Heart right ventricle (tissue), 16 donors: ENCODE measurements around the gene ASCC1. TPM values are rescaled to one million over a fixed set of nuclear protein-coding genes. Genes with fewer than 3 reads are reported as not detected.

Experiments used
- ATAC-seq, 8 donors: fragments of 200-7000 bp; cut with Tn5 transposase; one replicate each; pipeline ENCODE4 v1.9.1; 2020; ENCODE audit warnings: mild to moderate bottlenecking in 8 of 8, moderate library complexity in 8 of 8, moderate number of reproducible peaks in 1 of 8
- DNase-seq, 2 donors: peaks; one replicate each; pipeline ENCODE4 v3.0.0-alpha.2; 2020
- H3K27ac ChIP-seq, 10 donors: fragments of 200-600 bp; sonication (generic) in 2 of 10; one replicate each; pipeline versions ENCODE4 v1.5.0 to v1.8.0; 2020 to 2022; ENCODE audit warnings: mild to moderate bottlenecking in 3 of 10
- H3K27me3 ChIP-seq, 7 donors: fragments of 200-600 bp; one replicate each; pipeline ENCODE4 v1.8.0; 2021 to 2022; ENCODE audit warnings: mild to moderate bottlenecking in 2 of 7
- H3K36me3 ChIP-seq, 9 donors: fragments of 200-600 bp; sonication (generic) in 1 of 9; one replicate each; pipeline versions ENCODE4 v1.5.0 to v1.8.0; 2020 to 2022; ENCODE audit warnings: mild to moderate bottlenecking in 2 of 9
- H3K4me1 ChIP-seq, 9 donors: fragments of 200-600 bp; sonication (generic) in 1 of 9; one replicate each; pipeline versions ENCODE4 v1.5.0 to v1.8.0; 2020 to 2022; ENCODE audit warnings: mild to moderate bottlenecking in 4 of 9
- H3K4me3 ChIP-seq, 10 donors: fragments of 200-600 bp; sonication (generic) in 2 of 10; one replicate each; pipeline versions ENCODE4 v1.5.0 to v1.8.0; 2020 to 2022; ENCODE audit warnings: mild to moderate bottlenecking in 7 of 10, moderate library complexity in 2 of 10
- H3K9me3 ChIP-seq, 11 donors: fragments of 200-600 bp in 10 of 11; sonication (generic) in 2 of 11; one replicate each; pipeline versions ENCODE4 v1.5.0 to v1.8.0; 2013 to 2022; ENCODE audit warnings: mild to moderate bottlenecking in 2 of 11, control low read depth in 1 of 11, moderate library complexity in 1 of 11
- WGBS, 2 donors: extraction: QIAGEN DNeasy Blood & Tissue Kit; methylation state at CpG; one replicate each; pipeline ENCODE4 v1.1.7; 2013; ENCODE audit warnings: inconsistent platforms in 1 of 2; 5-methylcytosine and 5-hydroxymethylcytosine counted together
- intact Hi-C, 10 donors: fragments of 100-400 bp; cut with DNase I; formaldehyde crosslinking; loops; one replicate each; pipeline versions ENCODE4 v1.11.1 to v1.14.2; 2022
- polyA plus RNA-seq, 2 donors: library from polyadenylated mRNA; stranded (reverse); fragments of 200-250 nt; gene quantifications; one replicate each; pipeline ENCODE4 v1.2.3, GENCODE V29; 2013
- total RNA-seq, 10 donors: library from RNA; stranded (reverse); fragmentation: NEBNext Ultra II Directional in 3 of 10; extraction: Animal tissue kit (Norgen Biotek cat#: 25700) in 3 of 10; gene quantifications; one replicate each; pipeline versions ENCODE4 v1.2.1 to v1.2.4, GENCODE V29; 2021 to 2023
- TF ChIP-seq, protein P1 (sequence below), 9 donors: fragments of 200-600 bp; sonication (generic) in 2 of 9; IDR thresholded peaks; one replicate each; pipeline versions ENCODE4 v1.5.0 to v1.8.0; 2021 to 2022; ENCODE audit warnings: antibody characterized with exemption in 9 of 9, mild to moderate bottlenecking in 5 of 9, moderate library complexity in 1 of 9
- donor health status: Arrhythmogenic right ventricular cardiomyopathy.
- donor health status: ischemic (EF 13 %, LVEDD 7.1; RV severe dilation, severe dysfunction).
- donor health status: healthy with polysubstance abuse.
- donor health status: DM: no; HTN: yes; CAD: no.
- donor health status: DM: no; HTN: no; CAD: no.
- donor health status: ischemic (EF 25% LVEDD 6.9; RV normal size, moderate dysfunction).
- donor health status: ischemic (EF 25% LVEDD 5.7; RV mildly dilated, moderate dysfunction).
- donor health status: healthy.
- donor health status: DM: yes; HTN: yes; CAD: no.
- donor health status: Ischemic cardiomyopathy.
- donor health status: ischemic (EF 35%, LVEDD 5.7; RV mildly dilated, moderate dysfunction).
- donor health status: nonischemic (EF 11% LVEDD 7.7; RV severe dilation, severe dysfunction).
- donor health status: DM: yes; HTN: yes; CAD: no.
- donor health status: PGD.
- donor health status: ischemic (EF 29% LVEDD 5.4; RV normal size, mild dysfunction).
- donor health status: nonischemic (EF 23%, LVEDD 6.1; RV moderate dilation, normal function).

Gene ASCC1
- total and polyA plus RNA-seq, 12 donors = 8.4 to 40.5 (median 33.0) TPM

GRCh38 chr10:72080042-72080975, 135.8 kb downstream of the ASCC1 start:
- Histone ChIP-seq H3K4me3 (no peak overlapping the region), H3K27ac (no peak overlapping the region), H3K9me3 (no peaks in the 10 kb centered on the region), H3K4me1 (peaks cover 0 to 4% (median 0%) of the 10 kb centered on the region in 9 donors), H3K27me3 (no peaks in the 10 kb centered on the region), H3K36me3 (no peaks in the 10 kb centered on the region)
- intact Hi-C loops = no loop called here
- no peak for DNase-seq
- TF ChIP-seq, protein P1, sequence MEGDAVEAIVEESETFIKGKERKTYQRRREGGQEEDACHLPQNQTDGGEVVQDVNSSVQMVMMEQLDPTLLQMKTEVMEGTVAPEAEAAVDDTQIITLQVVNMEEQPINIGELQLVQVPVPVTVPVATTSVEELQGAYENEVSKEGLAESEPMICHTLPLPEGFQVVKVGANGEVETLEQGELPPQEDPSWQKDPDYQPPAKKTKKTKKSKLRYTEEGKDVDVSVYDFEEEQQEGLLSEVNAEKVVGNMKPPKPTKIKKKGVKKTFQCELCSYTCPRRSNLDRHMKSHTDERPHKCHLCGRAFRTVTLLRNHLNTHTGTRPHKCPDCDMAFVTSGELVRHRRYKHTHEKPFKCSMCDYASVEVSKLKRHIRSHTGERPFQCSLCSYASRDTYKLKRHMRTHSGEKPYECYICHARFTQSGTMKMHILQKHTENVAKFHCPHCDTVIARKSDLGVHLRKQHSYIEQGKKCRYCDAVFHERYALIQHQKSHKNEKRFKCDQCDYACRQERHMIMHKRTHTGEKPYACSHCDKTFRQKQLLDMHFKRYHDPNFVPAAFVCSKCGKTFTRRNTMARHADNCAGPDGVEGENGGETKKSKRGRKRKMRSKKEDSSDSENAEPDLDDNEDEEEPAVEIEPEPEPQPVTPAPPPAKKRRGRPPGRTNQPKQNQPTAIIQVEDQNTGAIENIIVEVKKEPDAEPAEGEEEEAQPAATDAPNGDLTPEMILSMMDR (IDR thresholded peaks at IDR 0.05) = no peak
- 86 to 87% methylated on average over 14 of the region's 14 CpGs for WGBS, 2 donors
- no peak for ATAC-seq

GRCh38 chr10:72079356-72079755, 136.7 kb downstream of the ASCC1 start:
- intact Hi-C loops = no loop called here
- 80 to 82% methylated on average over 5 of the region's 5 CpGs for WGBS, 2 donors
- DNase-seq (no peak), ATAC-seq (no peak)
- H3K4me3 ChIP-seq = no peak overlapping the region
- TF ChIP-seq, protein P1 (IDR thresholded peaks at IDR 0.05) = no peak
- H3K4me1 ChIP-seq = peaks cover 0 to 4% (median 0%) of the 10 kb centered on the region in 9 donors
- no peaks in the 10 kb centered on the region for H3K36me3 ChIP-seq
- H3K9me3 ChIP-seq = no peaks in the 10 kb centered on the region
- no peaks in the 10 kb centered on the region for H3K27me3 ChIP-seq
- no peak overlapping the region for H3K27ac ChIP-seq

DNA sequence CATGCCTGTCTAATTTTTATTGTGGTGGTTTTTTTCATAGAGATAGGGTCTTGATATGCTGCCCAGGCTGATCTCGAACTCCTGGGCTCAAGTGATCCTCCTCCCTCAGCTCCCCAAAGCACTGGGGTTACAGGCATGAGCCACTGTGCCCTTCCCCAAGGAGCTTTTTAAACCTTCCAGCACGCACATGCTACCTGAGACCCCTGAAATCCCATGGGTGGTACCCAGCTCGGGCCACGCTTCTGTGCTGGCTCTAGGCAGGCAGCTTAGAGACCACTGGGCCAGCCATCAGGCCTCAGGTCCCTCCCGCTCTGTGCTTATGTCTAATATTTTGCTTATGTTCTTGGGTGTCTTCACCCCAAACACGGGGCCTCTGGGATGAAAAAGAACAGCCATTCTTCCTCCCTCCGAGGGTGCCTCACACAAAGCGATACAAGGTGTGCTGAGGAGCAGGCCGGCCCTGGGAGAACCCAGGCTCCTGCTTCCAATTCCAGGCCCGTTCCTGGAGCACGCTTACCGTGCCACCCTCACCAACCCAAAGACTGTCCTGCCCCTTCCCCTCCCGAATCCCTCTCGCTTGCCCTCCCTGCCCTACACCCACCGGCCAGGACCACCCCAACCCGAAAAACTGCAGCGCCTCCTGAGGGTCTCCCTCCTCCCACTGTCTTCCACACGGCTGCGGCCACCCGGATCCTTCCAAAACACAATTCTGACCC, 138.6 kb downstream of the ASCC1 start:
- ATAC-seq (no peak), DNase-seq (no peak)
- TF ChIP-seq, protein P1 (IDR thresholded peaks at IDR 0.05) = no peak
- H3K4me3 ChIP-seq = no peak overlapping the region
- intact Hi-C loops = no loop called here
- no peaks in the 10 kb centered on the region for H3K9me3 ChIP-seq
- WGBS, 2 donors = 90 to 93% methylated on average over 20 of the region's 20 CpGs
- H3K4me1 ChIP-seq = peaks cover 0 to 10% (median 7%) of the 10 kb centered on the region in 9 donors
- no peak overlapping the region for H3K27ac ChIP-seq
- no peaks in the 10 kb centered on the region for H3K27me3 ChIP-seq
- no peaks in the 10 kb centered on the region for H3K36me3 ChIP-seq

- 71 to 74% methylated on average over 5 of the region's 5 CpGs for WGBS, 2 donors
Measured at GRCh38 chr10:72076756-72077155, 139.3 kb downstream of the ASCC1 start.

More at GRCh38 chr10:72076756-72077155, 139.3 kb downstream of the ASCC1 start:
- TF ChIP-seq, protein P1 (IDR thresholded peaks at IDR 0.05) = no peak
- intact Hi-C loops = no loop called here
- H3K36me3 ChIP-seq = no peaks in the 10 kb centered on the region
- peaks cover 0 to 10% (median 7%) of the 10 kb centered on the region in 9 donors for H3K4me1 ChIP-seq
- peaks cover 0 to 3% (median 0%) of the 10 kb centered on the region in 11 donors for H3K9me3 ChIP-seq
- no peak overlapping the region for H3K4me3 ChIP-seq
- no peak overlapping the region for H3K27ac ChIP-seq
- H3K27me3 ChIP-seq = no peaks in the 10 kb centered on the region
- ATAC-seq = no peak
- DNase-seq = no peak
